Measurements from ENCODE around the gene GAB3.

DNA sequence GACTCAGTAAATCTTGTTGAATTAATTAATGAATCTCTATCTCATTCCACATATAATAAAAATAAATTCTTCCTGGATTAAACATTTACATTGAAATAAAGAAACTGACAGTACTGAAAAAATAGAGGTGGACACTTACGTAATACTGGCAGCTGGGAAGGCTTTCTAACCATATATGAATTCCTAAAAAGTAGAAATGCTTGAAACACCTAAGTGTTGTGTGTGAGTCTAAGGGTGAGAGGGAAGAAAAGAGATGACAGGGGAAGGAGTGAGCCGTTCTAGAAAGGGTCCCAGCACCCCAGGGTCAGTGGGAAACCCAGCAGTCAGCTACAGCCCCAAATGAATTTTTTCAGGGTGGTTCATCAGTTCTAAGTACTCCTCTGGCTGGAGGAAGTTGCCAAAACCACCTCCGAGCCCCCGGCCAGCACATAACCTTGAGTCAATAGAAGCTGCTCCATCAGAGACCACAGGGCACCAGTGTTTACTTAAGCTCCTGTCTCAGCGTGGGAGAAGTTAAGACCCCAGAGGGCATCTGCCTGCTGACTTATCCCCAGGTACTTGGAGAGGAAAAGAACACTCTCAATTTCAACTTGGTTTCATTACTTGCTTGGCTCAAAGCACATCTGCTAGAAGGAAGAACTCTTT is 18.3 kb downstream of the GAB3 start:
- no peak for TF ChIP-seq CTCF (IDR thresholded peaks at IDR 0.05; ENCODE audit: insufficient read depth, low read length, poor library complexity, severe bottlenecking)
- no peak for TF ChIP-seq EZH2phosphoT487 (conservative IDR thresholded peaks at IDR 0.05; ENCODE audit: low read length)

All from SU-DHL-6 (cell line).